Measurements from ENCODE around the gene PLA2G4E. TPM values are rescaled to one million over a fixed set of nuclear protein-coding genes. Genes with fewer than 3 reads are reported as not detected.

Gene PLA2G4E
- total and polyA plus RNA-seq, 2 of the 13 experiments (the other 11 are each of a cell fraction or from before 2014, with no cell fraction given), result not detected

GRCh38 chr15:42053010-42053409 lies 32.2 kb upstream of the PLA2G4E start:
- ChIA-PET CTCF (ENCODE audit: low intra/inter-chr PET ratio, low total read pairs) (no interaction called here), POLR2A (no interaction called here)
- Histone ChIP-seq H3K4me1 (ENCODE audit: insufficient read depth, low read length) (peaks cover 16% of the 10 kb centered on the region), H3K27me3 (ENCODE audit: control insufficient read depth in 1 of 2, insufficient read depth in 2 of 2, low read length in 2 of 2) (peaks cover 0 to 18% of the 10 kb centered on the region in 2 experiments; a peak in 2 of 5 replicates), H3K4me3 (replicated peaks in 1 of 3; ENCODE audit: insufficient read depth in 1 of 3, low read depth in 2 of 3, low read length in 3 of 3) (no peak overlapping the region), H3K36me3 (replicated peaks in 1 of 2; ENCODE audit: control insufficient read depth in 1 of 2, insufficient read depth in 2 of 2, low read length in 2 of 2) (no peaks in the 10 kb centered on the region), H4K20me1 (ENCODE audit: insufficient read depth, low read length) (no peaks in the 10 kb centered on the region), H3K9ac (ENCODE audit: insufficient read depth, low read depth, low read length) (no peak overlapping the region), H3K9me3 (ENCODE audit: low read length) (no peaks in the 10 kb centered on the region), H3K27ac (ENCODE audit: extremely low read length, insufficient read depth, low read length) (no peak overlapping the region), H3K79me2 (ENCODE audit: insufficient read depth, low read length) (no peaks in the 10 kb centered on the region), H3K4me2 (ENCODE audit: low read depth, low read length) (no peak overlapping the region), H2AFZ (ENCODE audit: low read length) (no peak overlapping the region)
- intact Hi-C loops (cut with micrococcal nuclease; ENCODE audit: unreplicated experiment) (no loop called here), in situ Hi-C loops (cut with HindIII; ENCODE audit: extremely low pct_ligation_motif_present, low pct_unique_long_range_greater_than_20kb) (no loop called here)
- BruUV-seq (replicated peaks), result no TSS peak
- whole genome bisulfite sequencing (ENCODE audit: low lambda C conversion rate), result 21% methylated on average over 3 of the region's 4 CpGs
- DNase-seq (ENCODE audit: low spot score) (no peak), ATAC-seq (no peak), FAIRE-seq (no peak)
- TF ChIP-seq SP4 (CRISPR knock-in tag; IDR thresholded peaks at IDR 0.05) (no peak), ZNF556 (CRISPR knock-in tag; IDR thresholded peaks at IDR 0.05; ENCODE audit: borderline replicate concordance) (no peak), MBD4 (IDR thresholded peaks at IDR 0.05; ENCODE audit: borderline replicate concordance, low read length) (no peak), IKZF1 (IDR thresholded peaks at IDR 0.05) (no peak), NRL (CRISPR knock-in tag; IDR thresholded peaks at IDR 0.05; ENCODE audit: borderline replicate concordance) (no peak), NFIB (CRISPR knock-in tag; IDR thresholded peaks at IDR 0.05; ENCODE audit: borderline replicate concordance) (no peak), ZGPAT (CRISPR knock-in tag; IDR thresholded peaks at IDR 0.05) (no peak), SP2 (CRISPR knock-in tag; IDR thresholded peaks at IDR 0.05) (no peak), ZNF616 (CRISPR knock-in tag; IDR thresholded peaks at IDR 0.05; ENCODE audit: low read depth) (no peak), SNAI1 (CRISPR knock-in tag; IDR thresholded peaks at IDR 0.05; ENCODE audit: borderline replicate concordance) (no peak), CENPT (CRISPR knock-in tag; IDR thresholded peaks at IDR 0.05; ENCODE audit: low read depth) (no peak), IRF9 (CRISPR knock-in tag; IDR thresholded peaks at IDR 0.05; ENCODE audit: borderline replicate concordance) (no peak)

Measured in HepG2 (cell line).